Uterus (tissue), 2 donors: Measurements from ENCODE around the gene GPR137.

Experiments used
- CTCF ChIP-seq, 4 experiments: fragments of 200-600 bp in 2 of 4; fragments of 450-650 bp in 2 of 4; sonication (generic) in 2 of 4; IDR thresholded peaks; one replicate each; pipeline ENCODE4 v1.5.1; 2016 to 2019; ENCODE audit warnings: antibody characterized with exemption in 4 of 4, mild to moderate bottlenecking in 2 of 4, moderate library complexity in 1 of 4
- POLR2A ChIP-seq, 2 donors: fragments of 450-650 bp; IDR thresholded peaks; one replicate each; pipeline ENCODE4 v1.6.1; 2016; ENCODE audit warnings: antibody characterized with exemption in 2 of 2, mild to moderate bottlenecking in 1 of 2, moderate library complexity in 1 of 2

- TF ChIP-seq CTCF (IDR thresholded peaks at IDR 0.05) (no peak), POLR2A (IDR thresholded peaks at IDR 0.05) (no peak)
These were observed 9.8 kb upstream of the GPR137 start for GRCh38 chr11:64275841-64276240.
